Hepatocyte (in vitro differentiated cells): ENCODE results near the gene ADAMTS9. TPM values are rescaled to one million over a fixed set of nuclear protein-coding genes. Genes with fewer than 3 reads are reported as not detected.

Experiments
- DNase-seq: peaks from one replicate; pipeline ENCODE4 v3.0.0-alpha.2; 2016; ENCODE audit warnings: low spot score
- H2AFZ ChIP-seq: fragments of 200-600 bp; sonication (generic); 2 replicates; pipeline ENCODE4 v1.6.0; 2016; ENCODE audit warnings: antibody characterized with exemption, mild to moderate bottlenecking
- H3K27ac ChIP-seq: fragments of 200-600 bp; sonication (generic); 2 replicates; pipeline ENCODE4 v1.5.1; 2016; ENCODE audit warnings: mild to moderate bottlenecking
- H3K27me3 ChIP-seq: fragments of 200-600 bp; sonication (generic); 2 replicates; pipeline ENCODE4 v1.6.1; 2016
- H3K36me3 ChIP-seq: fragments of 200-600 bp; sonication (generic); replicated peaks from 2 replicates; pipeline ENCODE4 v1.5.1; 2016; ENCODE audit warnings: low read depth; ENCODE audit not compliant: insufficient read depth
- H3K4me1 ChIP-seq: fragments of 200-600 bp; sonication (generic); 2 replicates; pipeline ENCODE4 v1.5.1; 2016; ENCODE audit warnings: mild to moderate bottlenecking, moderate library complexity; ENCODE audit not compliant: insufficient read depth
- H3K4me2 ChIP-seq: fragments of 200-600 bp; sonication (generic); 2 replicates; pipeline ENCODE4 v1.6.0; 2016
- H3K4me3 ChIP-seq: fragments of 200-600 bp; sonication (generic); 2 replicates; pipeline ENCODE4 v1.5.1; 2016; ENCODE audit warnings: mild to moderate bottlenecking
- H3K79me2 ChIP-seq: fragments of 200-600 bp; sonication (generic); 2 replicates; pipeline ENCODE4 v1.6.0; 2017; ENCODE audit warnings: mild to moderate bottlenecking
- H3K9me2 ChIP-seq: fragments of 200-600 bp; sonication (generic); replicated peaks from 2 replicates; pipeline ENCODE4 v1.6.0; 2017; ENCODE audit warnings: mild to moderate bottlenecking; ENCODE audit not compliant: insufficient read depth
- H3K9me3 ChIP-seq: fragments of 200-600 bp; sonication (generic); 2 replicates; pipeline ENCODE4 v1.5.1; 2016; ENCODE audit warnings: low read depth, mild to moderate bottlenecking
- H4K20me1 ChIP-seq: fragments of 200-600 bp; sonication (generic); 2 replicates; pipeline ENCODE4 v1.6.0; 2016; ENCODE audit warnings: mild to moderate bottlenecking; ENCODE audit not compliant: insufficient read depth, poor library complexity, severe bottlenecking
- CTCF ChIP-seq: fragments of 200-600 bp; sonication (generic); IDR thresholded peaks from 2 replicates; pipeline ENCODE4 v1.5.1; 2016; ENCODE audit warnings: antibody characterized with exemption, mild to moderate bottlenecking; ENCODE audit not compliant: poor library complexity
- EZH2 ChIP-seq: fragments of 200-600 bp; sonication (generic); IDR thresholded peaks from 2 replicates; pipeline ENCODE4 v1.6.1; 2016; ENCODE audit warnings: antibody characterized with exemption, mild to moderate bottlenecking, borderline replicate concordance
- EZH2phosphoT487 ChIP-seq: fragments of 200-600 bp; sonication (generic); IDR thresholded peaks from one replicate; pipeline ENCODE4 v1.6.1; 2018; ENCODE audit warnings: antibody characterized with exemption, mild to moderate bottlenecking, low read depth, moderate library complexity; ENCODE audit not compliant: unreplicated experiment, severe bottlenecking
- WGBS: methylation state at CpG from one replicate; pipeline ENCODE4 v1.1.6; 2016; ENCODE audit warnings: low lambda C conversion rate; ENCODE audit errors: missing lambda C conversion rate; 5-methylcytosine and 5-hydroxymethylcytosine counted together
- polyA plus RNA-seq: library from polyadenylated mRNA; unstranded; fragments of >200 nt; fragmentation: Nextera tagmentation; extraction: Ambion mirVana; gene quantifications from 2 replicates; pipeline ENCODE4 v1.2.1, GENCODE V29; 2016
- total RNA-seq: library from RNA; depleted of rRNA; stranded (reverse); fragments of >200 nt; gene quantifications from 2 replicates; pipeline ENCODE4 v1.2.3, GENCODE V29; 2014

ADAMTS9 gene, protein sequence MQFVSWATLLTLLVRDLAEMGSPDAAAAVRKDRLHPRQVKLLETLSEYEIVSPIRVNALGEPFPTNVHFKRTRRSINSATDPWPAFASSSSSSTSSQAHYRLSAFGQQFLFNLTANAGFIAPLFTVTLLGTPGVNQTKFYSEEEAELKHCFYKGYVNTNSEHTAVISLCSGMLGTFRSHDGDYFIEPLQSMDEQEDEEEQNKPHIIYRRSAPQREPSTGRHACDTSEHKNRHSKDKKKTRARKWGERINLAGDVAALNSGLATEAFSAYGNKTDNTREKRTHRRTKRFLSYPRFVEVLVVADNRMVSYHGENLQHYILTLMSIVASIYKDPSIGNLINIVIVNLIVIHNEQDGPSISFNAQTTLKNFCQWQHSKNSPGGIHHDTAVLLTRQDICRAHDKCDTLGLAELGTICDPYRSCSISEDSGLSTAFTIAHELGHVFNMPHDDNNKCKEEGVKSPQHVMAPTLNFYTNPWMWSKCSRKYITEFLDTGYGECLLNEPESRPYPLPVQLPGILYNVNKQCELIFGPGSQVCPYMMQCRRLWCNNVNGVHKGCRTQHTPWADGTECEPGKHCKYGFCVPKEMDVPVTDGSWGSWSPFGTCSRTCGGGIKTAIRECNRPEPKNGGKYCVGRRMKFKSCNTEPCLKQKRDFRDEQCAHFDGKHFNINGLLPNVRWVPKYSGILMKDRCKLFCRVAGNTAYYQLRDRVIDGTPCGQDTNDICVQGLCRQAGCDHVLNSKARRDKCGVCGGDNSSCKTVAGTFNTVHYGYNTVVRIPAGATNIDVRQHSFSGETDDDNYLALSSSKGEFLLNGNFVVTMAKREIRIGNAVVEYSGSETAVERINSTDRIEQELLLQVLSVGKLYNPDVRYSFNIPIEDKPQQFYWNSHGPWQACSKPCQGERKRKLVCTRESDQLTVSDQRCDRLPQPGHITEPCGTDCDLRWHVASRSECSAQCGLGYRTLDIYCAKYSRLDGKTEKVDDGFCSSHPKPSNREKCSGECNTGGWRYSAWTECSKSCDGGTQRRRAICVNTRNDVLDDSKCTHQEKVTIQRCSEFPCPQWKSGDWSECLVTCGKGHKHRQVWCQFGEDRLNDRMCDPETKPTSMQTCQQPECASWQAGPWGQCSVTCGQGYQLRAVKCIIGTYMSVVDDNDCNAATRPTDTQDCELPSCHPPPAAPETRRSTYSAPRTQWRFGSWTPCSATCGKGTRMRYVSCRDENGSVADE (N-terminal part only)
- total RNA-seq (116 and 145 TPM in 2 replicates), polyA plus RNA-seq (56.9 and 64.3 TPM in 2 replicates)

DNA sequence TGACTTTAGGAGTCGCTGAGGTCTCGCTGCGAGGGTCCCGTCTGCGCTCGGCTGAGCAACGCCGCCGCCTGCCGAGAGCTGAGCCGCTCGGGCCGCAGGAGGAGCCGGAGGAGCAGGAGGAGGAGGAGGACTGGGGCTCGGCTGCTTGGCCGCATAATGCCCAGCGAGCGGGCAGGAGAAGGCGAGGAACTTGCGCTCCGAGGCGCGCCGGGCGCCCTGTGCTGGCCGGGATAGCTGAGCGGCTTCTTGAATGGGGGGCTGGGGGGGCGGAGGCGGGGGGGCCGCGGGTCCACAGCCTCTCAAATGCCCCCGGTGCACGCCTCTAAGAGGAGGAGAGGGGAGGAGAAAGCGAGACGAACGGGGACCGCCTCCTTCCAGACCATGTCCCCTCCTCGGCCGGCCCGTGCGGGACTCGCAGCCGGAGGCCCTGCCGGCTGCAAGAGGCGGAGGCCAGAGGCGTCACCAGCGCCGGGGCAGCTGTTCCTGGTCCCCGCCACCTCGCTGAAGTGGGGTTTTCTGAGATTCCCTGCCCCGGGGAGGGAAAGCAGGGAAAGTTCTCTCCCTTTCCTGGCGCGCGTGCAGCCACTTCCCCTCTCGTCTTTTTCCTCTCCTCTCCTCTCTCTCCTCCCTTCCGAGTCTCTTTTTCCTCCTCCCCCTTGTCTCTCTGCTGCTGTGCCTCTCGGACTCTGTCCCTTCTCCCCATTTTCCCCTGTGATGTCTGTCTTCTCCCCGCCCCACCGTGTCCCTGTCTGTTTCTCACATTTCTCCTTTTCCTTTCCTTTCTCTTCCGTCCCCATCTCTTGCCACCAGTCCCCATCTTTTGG is at the start of gene ADAMTS9:
ADAMTS9 (minus strand) TSS at position 220 of the 824 bp plus-strand sequence. CDS start 343 bp downstream, outside the sequence.
- WGBS: 2% methylated on average over 34 of the region's 60 CpGs
- peak within 1 kb of the TSS; percentile 85 for H3K4me2 ChIP-seq
- H3K4me3 ChIP-seq: peak within 1 kb of the TSS; percentile 68
- H2AFZ ChIP-seq: peak within 1 kb of the TSS; percentile 80
- H3K36me3 ChIP-seq: no peaks in the 10 kb centered on the region
- H3K4me1 ChIP-seq: no peaks in the 10 kb centered on the region
- TF ChIP-seq CTCF: no peak
- TF ChIP-seq EZH2: no peak
- DNase-seq: peak; percentile 89
- peaks cover 26% of the 10 kb centered on the region for H3K79me2 ChIP-seq
- no peaks in the 10 kb centered on the region for H3K27me3 ChIP-seq
- peaks cover 6% of the 10 kb centered on the region for H4K20me1 ChIP-seq
- no peaks in the 10 kb centered on the region for H3K9me2 ChIP-seq
- no peaks in the 10 kb centered on the region for H3K9me3 ChIP-seq
- H3K27ac ChIP-seq: peak within 1 kb of the TSS; percentile 94

DNA sequence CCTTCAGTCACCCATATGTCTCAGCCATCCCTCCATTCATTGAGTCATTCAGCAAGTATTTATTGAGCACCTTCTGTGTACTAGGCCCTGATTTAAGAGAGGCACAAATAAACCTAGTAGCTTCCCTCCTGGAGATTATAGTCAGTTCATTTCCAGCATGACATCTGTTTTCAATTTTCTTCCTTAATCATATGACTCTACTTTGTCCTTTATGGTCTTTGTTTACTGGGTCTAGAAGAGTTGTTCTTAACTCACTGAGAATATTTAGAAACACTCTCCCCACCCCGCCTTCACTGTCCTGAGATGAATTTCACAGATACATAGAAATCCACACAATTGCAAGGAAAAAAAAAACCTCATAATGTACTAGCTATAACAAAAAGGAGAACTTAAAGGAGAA is 44.8 kb upstream of the ADAMTS9 start:
- WGBS: 45% methylated on average over 1 of the region's 1 CpG
- TF ChIP-seq CTCF (no peak), EZH2phosphoT487 (no peak)
- no peak for DNase-seq

DNA sequence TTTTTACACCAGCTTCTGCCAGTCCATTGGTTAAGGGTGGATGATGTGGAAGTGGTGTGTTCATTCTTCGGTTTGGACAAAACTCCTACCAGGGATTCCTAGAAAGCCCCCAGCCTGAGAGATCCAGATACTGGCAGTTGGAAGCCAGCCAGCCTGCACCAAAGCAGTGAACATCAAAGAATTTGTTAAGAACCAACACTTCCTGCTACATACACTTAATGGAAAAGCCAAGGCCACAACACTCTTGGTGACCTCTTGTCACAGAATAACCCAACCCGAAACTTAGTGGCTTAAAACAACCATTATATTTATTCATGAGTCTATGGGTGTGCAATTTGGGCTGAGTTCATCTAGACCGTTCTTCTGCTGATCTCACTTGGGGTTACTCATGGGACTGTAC is 42.9 kb upstream of the ADAMTS9 start:
- no peak overlapping the region for H3K4me3 ChIP-seq
- WGBS: 74% methylated on average over 3 of the region's 3 CpGs
- DNase-seq: no peak
- H3K36me3 ChIP-seq: no peaks in the 10 kb centered on the region
- TF ChIP-seq EZH2phosphoT487 (no peak), EZH2 (no peak), CTCF (no peak)
- H3K9me2 ChIP-seq: no peaks in the 10 kb centered on the region
- H3K27ac ChIP-seq: no peak overlapping the region
- no peak overlapping the region for H2AFZ ChIP-seq
- no peaks in the 10 kb centered on the region for H3K4me1 ChIP-seq
- no peaks in the 10 kb centered on the region for H3K9me3 ChIP-seq
- H4K20me1 ChIP-seq: no peaks in the 10 kb centered on the region
- H3K4me2 ChIP-seq: no peak overlapping the region
- no peaks in the 10 kb centered on the region for H3K79me2 ChIP-seq
- no peaks in the 10 kb centered on the region for H3K27me3 ChIP-seq

More for the DNA sequence above, 44.8 kb upstream of the ADAMTS9 start:
- Histone ChIP-seq H3K27ac (no peak overlapping the region), H3K4me2 (no peak overlapping the region), H3K4me3 (no peak overlapping the region), H3K9me2 (no peaks in the 10 kb centered on the region), H3K4me1 (no peaks in the 10 kb centered on the region), H2AFZ (no peak overlapping the region), H4K20me1 (no peaks in the 10 kb centered on the region), H3K9me3 (no peaks in the 10 kb centered on the region), H3K36me3 (no peaks in the 10 kb centered on the region), H3K79me2 (no peaks in the 10 kb centered on the region), H3K27me3 (no peaks in the 10 kb centered on the region)
